GM12892 (cell line): Measurements from ENCODE around the gene DCLK2.

Experiments used
- POLR2A ChIP-seq: IDR thresholded peaks from 2 replicates; pipeline ENCODE4 v1.6.1; 2011; ENCODE audit warnings: low read depth, low read length, control low read depth
- POLR2AphosphoS5 ChIP-seq: IDR thresholded peaks from 2 replicates; pipeline ENCODE4 v1.6.1; 2011; ENCODE audit warnings: low read depth, low read length, control low read depth
- TAF1 ChIP-seq: IDR thresholded peaks from 2 replicates; pipeline ENCODE4 v1.6.1; 2011; ENCODE audit warnings: low read depth, mild to moderate bottlenecking, control low read depth, low read length, borderline replicate concordance

DNA sequence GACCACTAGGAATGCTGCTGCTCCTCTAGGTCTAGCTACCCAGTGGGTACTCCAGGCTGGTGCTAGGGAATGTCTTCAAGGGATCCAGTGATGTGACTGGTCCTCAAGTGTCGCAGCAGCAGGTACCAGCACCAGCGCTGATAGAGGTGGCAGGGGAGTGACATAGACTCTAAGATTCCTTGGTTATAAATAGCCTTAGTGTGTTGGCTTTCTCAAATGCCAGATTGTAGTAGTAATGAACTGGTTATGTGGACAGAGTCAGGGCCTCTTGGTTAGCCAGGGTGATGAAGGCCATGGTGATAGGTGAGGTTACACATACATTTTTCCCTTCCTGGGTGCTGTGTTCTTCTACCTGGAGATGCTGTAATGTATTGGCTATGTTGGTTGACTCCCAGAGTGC, 38.3 kb downstream of the DCLK2 start:
- no peak for TF ChIP-seq POLR2A
- no peak for TF ChIP-seq POLR2AphosphoS5
- TF ChIP-seq TAF1 = no peak
